Activated naive CD4-positive, alpha-beta T cell treated with anti-CD3 and anti-CD28 coated beads, Interleukin-2, amount 50 U/mL, for 16 hours (primary cell): ENCODE data around the gene MAP3K6.

Experiments used
- DNase-seq: peaks from one replicate; pipeline ENCODE4 v3.0.0-alpha.2; 2020

Gene MAP3K6

GRCh38 chr1:27372808-27373690 is 6.3 kb upstream of the MAP3K6 start:
- no peak for DNase-seq

- no peak for DNase-seq
Measured at GRCh38 chr1:27372022-27372807, 5.5 kb upstream of the MAP3K6 start.

GRCh38 chr1:27368869-27369582 is 2.3 kb upstream of the MAP3K6 start:
- DNase-seq = no peak

GRCh38 chr1:27367160-27367650 is 444 bp upstream of the MAP3K6 start:
- no peak for DNase-seq

GRCh38 chr1:27366113-27366410 is 699 bp downstream of the MAP3K6 start:
- DNase-seq = peak; percentile 75

- peak; percentile 70 for DNase-seq
Measured at GRCh38 chr1:27365372-27366112, 1.2 kb downstream of the MAP3K6 start.

- DNase-seq = no peak
Measured at GRCh38 chr1:27364696-27365371, 1.9 kb downstream of the MAP3K6 start.

GRCh38 chr1:27363766-27364695 is 2.7 kb downstream of the MAP3K6 start:
- DNase-seq = no peak

GRCh38 chr1:27361553-27361952 is 5.2 kb downstream of the MAP3K6 start:
- DNase-seq = no peak

GRCh38 chr1:27361044-27361402 is 5.7 kb downstream of the MAP3K6 start:
- DNase-seq = no peak

- DNase-seq = peak; percentile 51
Measured at GRCh38 chr1:27360159-27361043, 6.4 kb downstream of the MAP3K6 start.

- no peak for DNase-seq
Measured at GRCh38 chr1:27359822-27360158, 7.0 kb downstream of the MAP3K6 start.

GRCh38 chr1:27358928-27359313 is 7.8 kb downstream of the MAP3K6 start:
- no peak for DNase-seq

- no peak for DNase-seq
Measured at GRCh38 chr1:27358038-27358927, 8.5 kb downstream of the MAP3K6 start.

- peak; percentile 76 for DNase-seq
Measured at GRCh38 chr1:27357281-27358037, 9.3 kb downstream of the MAP3K6 start.

- peak; percentile 47 for DNase-seq
Measured at GRCh38 chr1:27356619-27357280, 10.0 kb downstream of the MAP3K6 start.

- DNase-seq = no peak
Measured at GRCh38 chr1:27356277-27356618, 10.5 kb downstream of the MAP3K6 start.

- DNase-seq = no peak
Measured at GRCh38 chr1:27355683-27356082, 11.1 kb downstream of the MAP3K6 start.
